Activated CD4-positive, alpha-beta T cell treated with anti-CD3 and anti-CD28 coated beads, Interleukin-2, amount 50 U/mL, for 48 hours (primary cell): Measurements from ENCODE around the gene BICC1.

ENCODE experiments used
- DNase-seq, 2 experiments: peaks; one replicate each; pipeline ENCODE4 v3.0.0-alpha.2; 2020

BICC1 gene

GRCh38 chr10:58715061-58715460, 202.4 kb downstream of the BICC1 start:
- DNase-seq = no peak

- DNase-seq = no peak
Measured at GRCh38 chr10:58718596-58718995, 205.9 kb downstream of the BICC1 start.

DNA sequence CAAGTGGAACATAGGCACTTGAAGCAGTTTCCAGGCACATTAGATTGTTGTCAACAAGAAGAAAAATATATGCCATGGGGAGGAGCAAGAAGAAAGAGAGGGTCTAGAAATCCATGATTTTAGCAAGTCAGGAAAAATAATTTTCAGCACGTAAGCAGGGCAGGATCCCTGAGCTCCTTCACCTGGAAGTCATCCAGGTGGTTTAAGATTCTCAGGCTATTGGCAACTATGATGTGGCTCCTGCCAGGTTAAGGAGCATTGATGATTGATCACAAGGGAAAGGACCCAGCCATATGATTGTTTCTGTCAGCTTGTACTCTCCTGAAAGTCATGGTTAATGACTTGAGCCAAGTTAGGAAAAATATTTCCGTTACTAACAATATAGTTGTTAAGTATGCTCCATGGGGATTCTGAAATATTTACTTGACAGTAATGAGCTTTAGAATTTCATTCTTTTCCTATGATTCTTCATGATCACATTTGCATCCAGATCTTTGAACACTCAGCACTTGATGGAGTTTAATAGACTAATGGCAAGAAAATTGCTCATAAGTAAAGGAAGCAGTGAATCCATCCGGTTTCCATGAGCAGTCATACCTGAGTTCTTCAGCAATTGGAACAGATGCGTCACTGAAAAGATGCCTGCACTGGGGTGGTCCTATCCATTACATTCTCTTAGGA, 209.1 kb downstream of the BICC1 start:
- DNase-seq = no peak

GRCh38 chr10:58723186-58723585, 210.5 kb downstream of the BICC1 start:
- no peak for DNase-seq

- DNase-seq = no peak
Measured at GRCh38 chr10:58723966-58724365, 211.3 kb downstream of the BICC1 start.

DNA sequence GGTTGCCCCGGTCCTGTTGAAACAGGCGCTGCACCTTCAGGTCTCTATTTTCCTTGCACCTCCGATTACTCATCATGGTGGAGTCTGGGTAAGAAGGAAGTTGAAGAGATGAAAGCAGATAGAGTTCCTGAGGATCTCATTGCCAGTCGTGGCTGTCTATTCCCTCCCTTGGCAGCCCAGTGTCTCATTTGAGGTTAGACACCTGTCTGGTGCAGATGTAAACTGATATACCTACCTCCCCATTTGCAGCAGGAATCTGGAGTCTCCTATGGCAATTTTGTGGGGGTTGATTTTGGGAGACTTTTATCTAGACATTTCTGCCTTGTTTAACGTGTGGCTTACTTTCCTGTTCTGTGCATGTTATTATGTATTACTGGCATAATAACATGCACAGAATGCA, 212.1 kb downstream of the BICC1 start:
- DNase-seq = no peak

- no peak for DNase-seq
Measured at GRCh38 chr10:58725901-58726300, 213.2 kb downstream of the BICC1 start.

DNA sequence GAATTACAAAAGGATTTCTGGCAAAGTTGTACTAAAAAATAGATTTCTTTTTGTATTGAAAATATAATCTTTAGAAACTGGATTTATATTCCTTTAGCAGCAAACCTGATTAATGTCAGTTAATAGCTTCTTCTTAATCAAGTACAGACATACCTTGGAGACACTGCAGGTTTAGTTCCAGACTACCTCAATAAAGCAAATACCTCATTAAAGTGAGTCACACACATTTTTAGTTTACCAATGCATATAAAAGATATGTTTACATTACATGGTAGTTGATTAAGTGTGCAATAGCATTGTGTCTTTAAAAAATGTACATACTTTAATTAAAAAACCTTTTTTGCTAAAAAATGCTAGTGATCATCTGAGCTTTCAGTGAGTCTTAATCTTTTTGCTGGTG, 215.0 kb downstream of the BICC1 start:
- no peak for DNase-seq

DNA sequence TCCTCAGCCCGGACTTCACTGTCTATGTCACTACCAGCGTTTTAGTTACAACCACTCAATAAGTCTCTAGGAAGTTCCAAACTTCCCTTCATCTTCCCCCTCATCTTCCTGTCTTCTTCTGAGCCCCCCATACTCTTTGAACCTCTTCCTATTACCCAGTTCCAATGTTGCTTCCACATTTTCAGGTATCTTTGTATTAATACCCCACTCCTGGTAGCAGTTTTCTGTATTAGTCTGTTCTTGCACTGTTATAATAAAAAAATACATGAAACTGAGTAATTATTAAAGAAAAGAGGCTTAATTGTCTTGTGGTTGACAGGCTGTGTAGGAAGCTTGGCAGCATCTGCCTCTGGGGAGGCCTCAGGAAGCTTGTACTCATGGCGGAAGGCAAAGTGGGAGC, 218.6 kb downstream of the BICC1 start:
- DNase-seq = no peak

GRCh38 chr10:58733436-58733835, 220.8 kb downstream of the BICC1 start:
- DNase-seq = no peak

- DNase-seq = no peak
Measured at GRCh38 chr10:58734116-58734515, 221.4 kb downstream of the BICC1 start.

DNA sequence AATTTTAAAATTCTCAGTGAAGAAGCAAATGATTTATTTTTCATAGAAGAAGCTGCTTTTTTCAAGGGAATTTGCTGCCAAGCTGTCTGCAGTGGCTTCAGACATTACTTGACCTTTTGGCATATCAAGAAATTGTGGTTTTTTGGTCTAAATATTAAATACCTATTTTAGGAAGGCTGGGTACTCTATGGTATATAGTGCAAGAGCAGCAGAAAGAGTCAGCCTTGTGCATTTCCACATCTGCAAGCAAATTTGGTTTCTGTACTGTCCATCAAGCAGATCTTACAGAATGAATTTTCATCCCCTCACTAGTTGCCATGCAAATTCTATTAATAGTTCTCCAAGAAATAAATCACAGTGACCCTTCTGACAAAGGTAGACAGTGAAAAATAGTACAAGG, 222.0 kb downstream of the BICC1 start:
- no peak for DNase-seq

DNA sequence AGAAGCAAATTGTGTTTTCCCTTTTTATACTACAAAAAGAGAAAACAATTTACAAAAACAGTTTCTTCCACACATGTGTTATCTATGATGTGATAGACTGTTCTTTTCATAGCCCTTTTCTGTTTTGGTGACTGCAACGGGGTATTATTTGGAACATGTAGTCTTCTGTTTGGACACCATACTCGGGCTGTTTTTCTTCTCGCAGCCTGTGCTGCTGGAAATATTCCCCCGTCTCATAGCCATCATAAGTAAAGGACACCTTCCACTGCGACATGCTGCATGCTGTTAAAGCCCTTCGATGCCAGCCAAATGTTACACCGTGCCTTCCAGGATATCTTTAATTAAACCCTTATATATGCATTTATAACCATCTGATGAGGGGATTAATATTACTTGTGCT, 222.4 kb downstream of the BICC1 start:
- no peak for DNase-seq

DNA sequence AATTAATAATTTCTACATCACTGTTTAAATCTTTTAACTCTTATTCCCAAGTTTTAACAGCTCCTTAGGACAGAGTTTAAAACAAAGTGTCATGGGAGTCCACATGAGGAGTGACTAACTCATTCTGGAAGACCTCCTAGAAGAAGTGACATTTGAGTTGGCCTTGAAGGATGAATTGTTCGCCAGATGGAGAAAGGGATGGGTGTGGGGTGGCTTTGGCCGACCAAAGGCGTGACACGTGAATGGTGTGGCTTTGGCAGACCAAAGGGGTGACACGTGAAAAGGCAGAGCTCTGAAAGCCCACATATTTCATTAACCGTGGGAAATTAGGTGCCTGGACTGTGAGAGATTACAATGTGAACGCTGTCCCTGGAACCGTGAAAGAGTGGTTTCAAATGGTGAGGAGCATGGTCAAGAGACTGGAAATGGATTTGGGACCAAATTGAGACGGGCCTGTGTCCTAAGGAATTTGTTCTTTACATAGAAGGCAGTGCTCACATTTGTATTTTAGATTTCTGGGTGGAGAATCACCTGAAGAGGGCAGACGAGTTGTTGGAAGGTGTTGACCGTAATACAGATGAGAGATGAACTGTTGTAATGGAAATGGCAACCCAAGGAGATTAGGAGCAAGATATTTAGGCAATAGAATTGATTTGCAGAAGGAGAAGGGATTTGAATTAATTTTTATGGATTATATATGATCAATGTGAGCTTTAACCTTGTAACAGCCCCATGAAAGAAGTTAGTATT, 228.1 kb downstream of the BICC1 start:
- DNase-seq = no peak

DNA sequence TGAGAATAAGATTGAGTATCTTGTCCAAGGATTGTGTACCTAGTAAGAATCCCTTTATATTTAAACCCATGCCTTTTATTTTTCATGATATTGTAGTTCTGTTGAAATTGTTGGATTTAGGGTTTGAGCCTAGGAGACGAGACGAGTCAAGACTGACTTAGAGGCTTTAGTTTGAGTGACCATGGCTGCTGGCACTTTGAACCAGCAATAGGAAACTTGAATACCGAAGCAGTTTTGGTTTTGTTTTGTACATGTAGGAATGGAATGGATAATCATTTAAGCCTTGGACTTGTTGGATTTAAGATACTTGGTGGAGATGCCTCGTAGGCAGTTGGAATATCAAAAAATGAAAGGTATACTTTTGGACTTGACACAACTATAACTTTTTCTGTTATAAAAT, 229.0 kb downstream of the BICC1 start:
- DNase-seq = no peak

DNA sequence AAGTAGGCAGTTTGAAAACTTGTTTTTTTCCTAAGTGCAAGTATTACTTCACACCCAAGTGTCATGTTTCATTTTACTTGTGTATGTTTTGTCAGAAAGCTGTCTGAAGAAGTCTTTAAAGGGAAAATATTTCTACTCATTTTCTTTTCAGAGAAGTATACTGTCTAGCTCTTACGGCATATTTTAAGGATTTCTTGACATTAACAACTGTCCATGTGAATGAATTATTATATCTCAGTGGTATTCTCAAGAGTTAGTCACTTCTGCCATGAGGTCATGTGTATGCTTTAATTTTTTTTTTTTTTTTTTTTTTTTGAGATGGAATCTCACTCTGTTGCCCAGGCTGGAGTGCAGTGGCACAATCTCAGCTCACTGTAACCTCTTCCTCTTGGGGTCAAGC, 229.5 kb downstream of the BICC1 start:
- no peak for DNase-seq

DNA sequence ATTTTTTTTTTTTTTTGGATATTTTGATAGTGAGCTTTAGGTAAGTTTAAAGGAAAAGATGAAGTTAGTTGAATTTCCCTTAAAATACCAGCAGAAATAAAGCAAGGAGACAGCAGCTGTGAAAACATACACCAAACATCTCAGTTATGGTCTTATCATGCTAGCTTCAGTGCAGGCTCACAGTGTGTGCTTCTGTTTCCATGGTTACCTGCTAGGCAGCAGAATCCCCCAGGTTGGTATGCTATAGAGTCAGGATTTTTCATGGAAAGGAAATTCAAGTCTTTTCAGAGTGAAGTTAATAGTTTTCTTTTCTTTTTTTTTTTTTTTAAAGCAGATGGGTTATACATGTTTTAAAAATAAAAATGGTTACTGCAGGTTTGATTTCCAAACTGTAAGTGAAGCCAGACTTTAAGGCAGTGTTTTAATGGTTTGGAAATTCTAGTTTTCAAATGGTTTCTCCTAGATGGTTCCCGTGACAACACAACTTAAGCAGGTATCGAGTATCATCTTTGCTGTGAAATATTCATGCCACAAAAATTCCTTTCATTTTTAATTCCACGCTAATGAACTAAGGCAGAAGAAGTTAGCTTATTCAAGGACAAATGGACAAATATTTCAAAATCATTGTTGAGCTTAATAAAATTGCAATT, 230.9 kb downstream of the BICC1 start:
- no peak for DNase-seq

GRCh38 chr10:58746474-58747185, 234.0 kb downstream of the BICC1 start:
- DNase-seq = no peak

DNA sequence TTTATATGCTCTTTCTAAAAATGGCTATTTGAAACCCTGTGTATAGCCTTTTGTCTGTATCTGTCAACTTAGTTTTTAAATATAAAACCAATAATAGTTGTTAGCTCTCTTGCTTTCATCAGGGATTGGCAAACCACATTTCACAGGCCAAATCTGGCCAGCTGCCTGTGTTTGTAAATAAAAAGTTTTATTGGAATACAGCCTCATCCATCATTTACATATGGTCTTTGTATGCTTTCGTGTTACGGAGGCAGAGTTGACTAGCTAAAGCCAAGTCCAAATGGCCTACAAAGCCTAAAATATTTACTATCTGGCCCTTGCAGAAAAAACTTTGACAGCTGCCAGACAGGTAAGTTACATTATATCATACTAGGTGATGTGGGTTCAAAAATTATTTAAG, 235.0 kb downstream of the BICC1 start:
- no peak for DNase-seq

GRCh38 chr10:58752665-58753064, 240.0 kb downstream of the BICC1 start:
- DNase-seq = no peak

- DNase-seq = no peak
Measured at GRCh38 chr10:58753425-58753824, 240.8 kb downstream of the BICC1 start.

- no peak for DNase-seq
Measured at GRCh38 chr10:58754469-58755339, 242.0 kb downstream of the BICC1 start.

DNA sequence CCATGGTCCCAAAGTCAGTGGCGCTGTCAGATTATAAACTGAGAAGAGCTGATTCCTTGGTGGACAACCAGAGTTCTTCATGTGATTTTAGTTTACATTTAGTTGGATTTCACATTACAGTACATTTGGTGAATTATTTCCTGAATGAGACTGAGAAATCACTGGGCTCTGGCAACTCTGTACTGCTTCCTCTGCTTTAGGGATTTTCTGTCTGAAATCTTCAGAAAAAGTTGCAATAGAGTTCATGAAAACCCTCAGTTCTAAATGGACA, 242.6 kb downstream of the BICC1 start:
- DNase-seq = no peak
